GM13977 (cell line): ENCODE results near the gene POLE4.

Experiments
- DNase-seq: peaks from one replicate; pipeline ENCODE4 v3.0.0; 2012; ENCODE audit warnings: low spot score
- in situ Hi-C: fragments of 300-500 bp; cut with MboI; formaldehyde crosslinking; loops from one replicate; pipeline ENCODE4 v1.12.0; 2022; ENCODE audit warnings: low sequenced_read_pairs, low pct_unique_long_range_greater_than_20kb, mixed read lengths, inconsistent platforms; ENCODE audit not compliant: unreplicated experiment
- TF ChIP-seq, protein P1 (sequence below): IDR thresholded peaks from 2 replicates; pipeline ENCODE4 v1.5.1; 2012; ENCODE audit warnings: mild to moderate bottlenecking, control low read depth; ENCODE audit not compliant: insufficient read depth; ENCODE audit errors: extremely low read depth, missing control alignments

Gene POLE4

DNA sequence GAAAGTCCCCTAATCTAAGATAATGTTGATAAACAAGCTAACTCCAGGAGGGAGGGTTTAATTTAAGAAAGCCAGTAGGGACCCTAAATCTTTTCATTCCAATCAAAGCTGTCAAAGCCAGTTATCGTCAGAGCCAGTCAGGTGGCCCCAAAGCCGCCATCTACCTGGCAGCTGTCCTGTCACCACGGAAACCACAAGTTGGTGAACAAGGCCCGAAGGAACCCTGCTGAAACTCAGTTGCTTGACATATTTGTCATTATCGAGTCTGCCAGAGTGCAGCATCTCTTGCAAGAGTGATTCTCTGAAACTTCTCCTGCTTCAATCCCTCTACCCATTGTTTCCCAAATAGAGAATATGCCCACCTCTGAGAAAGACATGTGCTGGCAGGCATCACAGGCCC, 30.8 kb upstream of the POLE4 start:
- no peak for DNase-seq
- TF ChIP-seq, protein P1, sequence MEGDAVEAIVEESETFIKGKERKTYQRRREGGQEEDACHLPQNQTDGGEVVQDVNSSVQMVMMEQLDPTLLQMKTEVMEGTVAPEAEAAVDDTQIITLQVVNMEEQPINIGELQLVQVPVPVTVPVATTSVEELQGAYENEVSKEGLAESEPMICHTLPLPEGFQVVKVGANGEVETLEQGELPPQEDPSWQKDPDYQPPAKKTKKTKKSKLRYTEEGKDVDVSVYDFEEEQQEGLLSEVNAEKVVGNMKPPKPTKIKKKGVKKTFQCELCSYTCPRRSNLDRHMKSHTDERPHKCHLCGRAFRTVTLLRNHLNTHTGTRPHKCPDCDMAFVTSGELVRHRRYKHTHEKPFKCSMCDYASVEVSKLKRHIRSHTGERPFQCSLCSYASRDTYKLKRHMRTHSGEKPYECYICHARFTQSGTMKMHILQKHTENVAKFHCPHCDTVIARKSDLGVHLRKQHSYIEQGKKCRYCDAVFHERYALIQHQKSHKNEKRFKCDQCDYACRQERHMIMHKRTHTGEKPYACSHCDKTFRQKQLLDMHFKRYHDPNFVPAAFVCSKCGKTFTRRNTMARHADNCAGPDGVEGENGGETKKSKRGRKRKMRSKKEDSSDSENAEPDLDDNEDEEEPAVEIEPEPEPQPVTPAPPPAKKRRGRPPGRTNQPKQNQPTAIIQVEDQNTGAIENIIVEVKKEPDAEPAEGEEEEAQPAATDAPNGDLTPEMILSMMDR: no peak
- in situ Hi-C loops: no loop called here

DNA sequence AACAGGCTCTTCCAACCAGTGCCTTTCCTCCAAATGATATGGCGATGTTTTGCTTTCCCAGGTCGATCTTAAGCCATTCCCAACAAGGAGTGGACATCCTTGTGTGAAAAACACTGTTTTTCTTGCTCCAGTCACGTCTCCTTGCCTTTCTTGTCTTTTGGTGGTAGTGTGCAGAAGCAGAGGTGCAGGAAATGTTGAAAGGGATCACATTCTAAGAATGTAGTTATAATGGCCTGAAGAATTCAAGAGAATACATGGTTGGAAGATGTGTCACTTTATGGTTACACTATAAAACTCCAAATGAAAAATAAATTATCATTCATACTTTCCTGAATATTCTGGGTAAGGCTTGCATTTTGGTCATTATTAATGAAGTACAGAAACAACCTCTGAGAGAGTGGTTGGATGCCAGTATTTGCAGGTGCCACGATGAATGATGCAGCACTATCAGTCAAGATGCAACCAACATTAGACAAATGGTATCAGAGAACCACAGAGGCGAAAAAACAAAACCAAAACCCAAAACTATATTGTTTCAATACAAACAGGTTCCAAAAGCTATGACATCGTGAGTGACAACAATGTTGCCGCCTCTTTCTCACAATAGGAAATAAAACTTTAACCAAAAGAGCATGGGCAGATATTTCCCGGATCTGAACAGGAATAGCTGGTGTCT, 27.5 kb upstream of the POLE4 start:
- TF ChIP-seq, protein P1: no peak
- in situ Hi-C loops: no loop called here
- DNase-seq: no peak

DNA sequence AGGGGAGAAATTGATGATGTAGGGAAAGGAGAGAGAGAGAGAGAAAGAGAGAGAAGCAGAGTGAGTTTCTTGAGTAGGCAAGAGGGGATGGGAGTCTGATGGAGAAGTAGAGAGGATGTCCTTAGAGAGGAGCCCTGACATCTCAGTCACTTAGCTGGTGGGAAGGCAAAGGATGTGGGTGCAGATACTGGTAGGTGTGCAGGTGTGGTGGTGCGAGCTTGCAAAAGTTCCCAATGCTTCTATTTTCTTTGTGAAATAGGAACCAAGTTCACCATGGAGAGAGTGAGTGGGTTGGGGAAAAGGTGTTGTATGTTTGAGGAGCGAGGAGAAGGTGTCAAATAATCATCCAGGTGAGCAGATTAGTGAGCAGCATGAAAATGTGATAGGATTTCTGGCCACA, 26.5 kb upstream of the POLE4 start:
- no peak for DNase-seq
- in situ Hi-C loops: no loop called here
- TF ChIP-seq, protein P1: no peak

DNA sequence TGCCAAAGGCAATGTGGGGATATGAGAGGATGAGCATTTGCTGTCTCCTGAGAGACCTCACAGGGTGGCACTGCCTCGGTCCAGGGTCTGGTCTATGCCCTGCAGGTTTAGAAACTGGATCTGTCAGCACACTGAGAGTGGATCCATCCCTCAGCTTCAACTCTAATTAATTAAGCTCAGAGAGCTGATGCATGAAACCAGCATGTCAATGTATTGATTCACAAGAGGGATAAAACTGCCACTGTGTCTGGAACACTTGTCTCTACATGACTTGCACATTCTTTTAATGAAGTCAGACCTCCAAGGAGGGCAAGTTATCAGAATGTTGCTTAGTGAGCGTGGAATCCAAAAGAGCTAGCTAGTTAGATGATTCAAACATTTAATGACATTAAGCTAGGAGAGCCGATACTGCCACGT, 22.5 kb upstream of the POLE4 start:
- no peak for DNase-seq
- TF ChIP-seq, protein P1: no peak
- in situ Hi-C loops: no loop called here

DNA sequence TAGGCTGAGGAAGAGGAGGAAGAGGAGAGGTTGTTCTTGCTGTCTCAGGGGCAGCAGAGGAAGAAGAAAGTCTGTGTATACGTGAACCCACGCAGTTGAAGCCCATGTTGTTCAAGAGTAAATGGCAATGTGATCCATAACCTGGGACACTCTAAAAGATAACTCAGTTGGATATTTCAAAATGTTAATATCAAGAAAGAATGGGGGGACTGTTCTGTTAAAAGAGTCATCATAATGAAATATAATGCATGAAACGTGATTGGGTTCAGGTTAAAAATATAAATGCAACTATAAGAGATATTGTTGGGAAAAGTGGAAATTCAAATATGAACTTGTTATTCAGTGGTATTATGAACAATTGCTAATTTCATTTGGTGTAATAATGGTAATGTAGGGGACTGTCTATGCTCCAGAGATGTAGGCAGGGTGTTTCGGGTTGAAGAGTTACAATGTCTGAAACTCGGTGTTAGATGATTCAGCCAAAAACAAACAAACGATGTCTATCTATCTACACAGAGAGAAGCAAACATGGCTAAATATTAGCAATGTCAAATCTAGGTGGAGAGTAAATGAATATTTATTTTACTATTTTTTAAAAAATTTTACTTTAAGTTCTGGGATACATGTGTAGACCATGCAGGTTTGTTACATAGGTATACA, 21.1 kb upstream of the POLE4 start:
- TF ChIP-seq, protein P1: no peak
- DNase-seq: no peak

DNA sequence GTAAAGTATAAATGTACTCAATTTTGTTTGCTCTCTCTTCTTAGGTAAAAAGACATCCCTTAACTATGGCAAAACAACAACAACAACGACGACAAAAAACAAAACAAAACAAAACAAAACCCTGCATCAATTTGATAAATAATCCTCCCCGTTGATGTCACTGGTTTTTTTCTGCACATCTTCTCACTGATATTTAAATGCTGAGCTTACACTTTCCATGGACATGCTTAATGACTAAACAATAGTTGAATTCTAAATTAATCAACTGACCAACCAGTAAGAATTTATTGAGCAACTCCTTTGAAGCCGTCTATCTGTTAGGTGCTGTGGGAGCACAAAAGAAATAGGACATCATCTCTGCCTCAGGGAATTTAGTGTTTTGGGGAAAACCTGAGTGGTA, 20.2 kb upstream of the POLE4 start:
- TF ChIP-seq, protein P1: no peak
- in situ Hi-C loops: no loop called here
- no peak for DNase-seq

More for the DNA sequence above, 21.1 kb upstream of the POLE4 start:
- in situ Hi-C loops: no loop called here
